Natural killer cell (primary cell): Measurements from ENCODE around the gene RFX3. TPM values are rescaled to one million over a fixed set of nuclear protein-coding genes. Genes with fewer than 3 reads are reported as not detected.

Experiments
- ATAC-seq, 3 donors: fragments of 150-1000 bp in 2 of 3; fragments of 200-7000 bp in 1 of 3; cut with Tn5 transposase; 1 replicate in 1 of 3; 2 replicates in 2 of 3; pipeline ENCODE4 v1.10.0; 2021; ENCODE audit warnings: mild to moderate bottlenecking in 2 of 3, moderate library complexity in 2 of 3
- DNase-seq, 2 donors: peaks; one replicate each; pipeline versions ENCODE4 v3.0.0 to v3.0.0-alpha.2; 2013 to 2021; ENCODE audit warnings: mixed read lengths in 1 of 2
- H3K27ac ChIP-seq: one replicate; pipeline ENCODE4 v1.5.1; 2013; ENCODE audit warnings: mild to moderate bottlenecking, low read length
- H3K27me3 ChIP-seq: one replicate; pipeline ENCODE4 v1.6.1; 2013; ENCODE audit warnings: low read length; ENCODE audit not compliant: control insufficient read depth, insufficient read depth
- H3K36me3 ChIP-seq: one replicate; pipeline ENCODE4 v1.6.1; 2013; ENCODE audit warnings: low read length; ENCODE audit not compliant: control insufficient read depth, insufficient read depth
- H3K4me1 ChIP-seq: one replicate; pipeline ENCODE4 v1.6.1; 2013; ENCODE audit warnings: low read length; ENCODE audit not compliant: control insufficient read depth, insufficient read depth
- H3K4me3 ChIP-seq: one replicate; pipeline ENCODE4 v1.5.1; 2013; ENCODE audit warnings: low read length
- H3K9me3 ChIP-seq: one replicate; pipeline ENCODE4 v1.6.1; 2013; ENCODE audit warnings: low read length; ENCODE audit not compliant: control insufficient read depth, insufficient read depth
- H3K27ac Mint-ChIP-seq, 2 donors: one replicate each; pipeline ENCODE4 v1.8.0; 2022; ENCODE audit warnings: mild to moderate bottlenecking in 2 of 2, mixed read lengths in 2 of 2, moderate library complexity in 1 of 2
- H3K27me3 Mint-ChIP-seq, 2 donors: one replicate each; pipeline ENCODE4 v1.8.0; 2022; ENCODE audit warnings: low read depth in 2 of 2, mixed read lengths in 2 of 2
- H3K36me3 Mint-ChIP-seq: one replicate; pipeline ENCODE4 v1.8.0; 2022; ENCODE audit warnings: mixed read lengths
- H3K4me1 Mint-ChIP-seq, 2 donors: one replicate each; pipeline ENCODE4 v1.8.0; 2022; ENCODE audit warnings: mixed read lengths in 2 of 2
- H3K4me3 Mint-ChIP-seq: one replicate; pipeline ENCODE4 v1.8.0; 2022; ENCODE audit warnings: mild to moderate bottlenecking, moderate library complexity, mixed read lengths
- H3K9me3 Mint-ChIP-seq, 2 donors: one replicate each; pipeline ENCODE4 v1.8.0; 2022; ENCODE audit warnings: mixed read lengths in 2 of 2
- CTCF ChIP-seq: fragments of 200-600 bp; IDR thresholded peaks from one replicate; pipeline ENCODE4 v1.8.0; 2022; ENCODE audit warnings: antibody characterized with exemption
- WGBS: methylation state at CpG from one replicate; pipeline ENCODE4 v1.1.7; 2013; ENCODE audit warnings: missing lambda C conversion rate; ENCODE audit not compliant: insufficient coverage; 5-methylcytosine and 5-hydroxymethylcytosine counted together
- intact Hi-C: fragments of 100-400 bp; cut with micrococcal nuclease; formaldehyde crosslinking; loops from one replicate; pipeline ENCODE4 v1.14.2; 2022
- total RNA-seq, 4 donors: library from RNA; stranded (reverse); fragments of 120-200 nt in 1 of 4; gene quantifications; one replicate each; pipeline versions ENCODE4 v1.2.3 to v1.2.4, GENCODE V29; 2013 to 2022

RFX3 gene
- total RNA-seq, 3 donors from 2014 or later (not counting 1 experiment from before 2014, with no cell fraction given): 24.0 to 30.6 (median 30.0) TPM

GRCh38 chr9:3277200-3277599 lies 248.6 kb downstream of the RFX3 start:
- Histone ChIP-seq H3K9me3 (no peaks in the 10 kb centered on the region), H3K27ac (no peak overlapping the region), H3K36me3 (peaks cover 12% of the 10 kb centered on the region), H3K27me3 (no peaks in the 10 kb centered on the region), H3K4me3 (no peak overlapping the region), H3K4me1 (no peaks in the 10 kb centered on the region)
- no peak for TF ChIP-seq CTCF
- Mint-ChIP-seq H3K36me3 (no peaks in the 10 kb centered on the region), H3K27ac (no peak overlapping the region), H3K4me1 (peaks cover 9 to 10% of the 10 kb centered on the region in 2 donors), H3K4me3 (no peak overlapping the region), H3K9me3 (no peaks in the 10 kb centered on the region), H3K27me3 (no peaks in the 10 kb centered on the region)
- DNase-seq (no peak), ATAC-seq (peak in 1 of 3 donors; percentile 56)
- intact Hi-C loops: no loop called here
- WGBS: no CpG with 5 or more reads among the region's 2 CpGs

GRCh38 chr9:3271581-3271980 lies 254.2 kb downstream of the RFX3 start:
- ATAC-seq: no peak
- TF ChIP-seq CTCF: no peak
- 96% methylated on average over 2 of the region's 2 CpGs for WGBS
- no peaks in the 10 kb centered on the region for H3K4me1 ChIP-seq
- no peak for DNase-seq
- H3K27me3 ChIP-seq: no peaks in the 10 kb centered on the region
- no peaks in the 10 kb centered on the region for H3K9me3 ChIP-seq
- H3K4me3 ChIP-seq: no peak overlapping the region
- Mint-ChIP-seq H3K9me3 (no peaks in the 10 kb centered on the region), H3K36me3 (peaks cover 11% of the 10 kb centered on the region), H3K4me3 (no peak overlapping the region), H3K27me3 (no peaks in the 10 kb centered on the region), H3K4me1 (no peaks in the 10 kb centered on the region), H3K27ac (no peak overlapping the region)
- peaks cover 29% of the 10 kb centered on the region for H3K36me3 ChIP-seq
- H3K27ac ChIP-seq: no peak overlapping the region
- intact Hi-C loops: no loop called here

- TF ChIP-seq CTCF: no peak
- Histone ChIP-seq H3K27me3 (no peaks in the 10 kb centered on the region), H3K4me3 (no peak overlapping the region), H3K9me3 (no peaks in the 10 kb centered on the region), H3K27ac (no peak overlapping the region), H3K4me1 (no peaks in the 10 kb centered on the region), H3K36me3 (peaks cover 29% of the 10 kb centered on the region)
- H3K4me1 Mint-ChIP-seq: no peaks in the 10 kb centered on the region
- intact Hi-C loops: no loop called here
- H3K27me3 Mint-ChIP-seq: no peaks in the 10 kb centered on the region
- no peak for ATAC-seq
- H3K4me3 Mint-ChIP-seq: no peak overlapping the region
- H3K9me3 Mint-ChIP-seq: no peaks in the 10 kb centered on the region
- peaks cover 11% of the 10 kb centered on the region for H3K36me3 Mint-ChIP-seq
- no peak overlapping the region for H3K27ac Mint-ChIP-seq
- DNase-seq: no peak
- WGBS: no CpG with 5 or more reads among the region's 1 CpG
Observed at GRCh38 chr9:3271157-3271556, 254.6 kb downstream of the RFX3 start.

- no peaks in the 10 kb centered on the region for H3K27me3 Mint-ChIP-seq
- H3K27me3 ChIP-seq: no peaks in the 10 kb centered on the region
- H3K9me3 Mint-ChIP-seq: no peaks in the 10 kb centered on the region
- H3K4me3 Mint-ChIP-seq: no peak overlapping the region
- TF ChIP-seq CTCF: no peak
- peaks cover 11% of the 10 kb centered on the region for H3K36me3 Mint-ChIP-seq
- intact Hi-C loops: no loop called here
- DNase-seq (no peak), ATAC-seq (no peak)
- WGBS: 100% methylated on average over 1 of the region's 1 CpG
- no peaks in the 10 kb centered on the region for H3K4me1 ChIP-seq
- no peak overlapping the region for H3K27ac ChIP-seq
- H3K4me1 Mint-ChIP-seq: no peaks in the 10 kb centered on the region
- H3K27ac Mint-ChIP-seq: no peak overlapping the region
- H3K4me3 ChIP-seq: no peak overlapping the region
- H3K36me3 ChIP-seq: peaks cover 23% of the 10 kb centered on the region
- H3K9me3 ChIP-seq: no peaks in the 10 kb centered on the region
Observed at GRCh38 chr9:3268223-3268622, 257.6 kb downstream of the RFX3 start.
